Aorta (tissue), 5 donors: Measurements from ENCODE around the gene FBXL19. TPM values are rescaled to one million over a fixed set of nuclear protein-coding genes. Genes with fewer than 3 reads are reported as not detected.
A peak's percentile ranks its signal among the peaks of the same experiment; 100 is the strongest.

Source experiments
- ATAC-seq: fragments of 200-7000 bp; cut with Tn5 transposase; one replicate; pipeline ENCODE4 v1.9.1; 2022; ENCODE audit warnings: moderate library complexity; ENCODE audit not compliant: low FRiP score
- DNase-seq, 2 donors: peaks; one replicate each; pipeline ENCODE4 v3.0.0-alpha.2; 2020
- H3K27ac ChIP-seq, 2 donors: one replicate each; pipeline ENCODE4 v1.5.1; 2013; ENCODE audit warnings: low read length in 2 of 2, mild to moderate bottlenecking in 2 of 2, moderate library complexity in 2 of 2, control low read depth in 1 of 2, inconsistent platforms in 1 of 2, low read depth in 1 of 2
- H3K27me3 ChIP-seq, 2 donors: one replicate each; pipeline ENCODE4 v1.6.1; 2013; ENCODE audit warnings: control low read depth in 1 of 2, low read length in 1 of 2, mild to moderate bottlenecking in 1 of 2, moderate library complexity in 1 of 2; ENCODE audit not compliant: insufficient read depth in 2 of 2, control insufficient read depth in 1 of 2
- H3K36me3 ChIP-seq, 2 donors: one replicate each; pipeline ENCODE4 v1.6.1; 2013; ENCODE audit warnings: control low read depth in 1 of 2, low read length in 1 of 2, mild to moderate bottlenecking in 1 of 2; ENCODE audit not compliant: insufficient read depth in 2 of 2, control insufficient read depth in 1 of 2
- H3K4me1 ChIP-seq, 2 donors: one replicate each; pipeline ENCODE4 v1.6.1; 2013; ENCODE audit warnings: low read length in 2 of 2, control low read depth in 1 of 2, mild to moderate bottlenecking in 1 of 2, moderate library complexity in 1 of 2; ENCODE audit not compliant: insufficient read depth in 2 of 2, control insufficient read depth in 1 of 2
- H3K4me3 ChIP-seq, 2 donors: one replicate each; pipeline ENCODE4 v1.5.1; 2013; ENCODE audit warnings: low read length in 2 of 2, control low read depth in 1 of 2, mild to moderate bottlenecking in 1 of 2
- H3K9me3 ChIP-seq: one replicate; pipeline ENCODE4 v1.6.1; 2013; ENCODE audit warnings: mild to moderate bottlenecking, low read length; ENCODE audit not compliant: control insufficient read depth
- WGBS, 2 donors: extraction: QIAGEN DNeasy Blood & Tissue Kit; methylation state at CpG; one replicate each; pipeline ENCODE4 v1.1.7; 2013; 5-methylcytosine and 5-hydroxymethylcytosine counted together
- intact Hi-C, 2 donors: fragments of 100-400 bp; cut with DNase I; formaldehyde crosslinking; loops; one replicate each; pipeline versions ENCODE4 v1.14.2 to v1.15.0; 2022
- polyA plus RNA-seq, 2 donors: library from polyadenylated mRNA; stranded (reverse); fragments of 200-250 nt; gene quantifications; one replicate each; pipeline ENCODE4 v1.2.3, GENCODE V29; 2013
- total RNA-seq, 2 donors: library from RNA; stranded (reverse); fragmentation: NEBNext Ultra II Directional; extraction: Animal tissue kit (Norgen Biotek cat#: 25700); gene quantifications; one replicate each; pipeline ENCODE4 v1.2.1, GENCODE V29; 2021
- donor health status: healthy with polysubstance abuse.
- donor health status: Bipolar disorder and iron deficiency.
- donor health status: DM: no; HTN: no; CAD: no.
- donor health status: DM: no; HTN: no; CAD: no.
- donor health status: DM: yes; HTN: yes; CAD: no.

The FBXL19 gene
- total and polyA plus RNA-seq, 4 donors: 4.3 to 22.7 (median 13.1) TPM

DNA sequence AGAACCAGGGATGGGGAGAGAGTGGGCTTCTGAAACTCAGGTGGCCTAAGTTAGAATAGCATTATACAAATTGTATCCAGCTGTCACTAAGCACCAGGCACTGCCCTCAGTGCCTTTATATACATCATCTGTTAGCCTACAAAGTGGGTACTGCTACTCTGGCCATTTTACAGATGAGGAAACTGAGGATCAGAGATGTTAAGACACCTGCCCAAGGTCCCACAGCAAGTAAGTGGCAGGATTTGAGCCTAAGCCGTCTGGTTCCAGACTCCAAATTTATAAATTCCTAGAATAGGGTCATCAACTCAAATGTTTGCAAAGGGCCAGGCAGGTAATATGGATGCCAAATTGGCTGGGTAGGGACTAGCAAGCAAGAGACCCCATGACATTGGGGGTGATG is 27.8 kb downstream of the FBXL19 start:
- no peak for DNase-seq
- H3K4me1 ChIP-seq: no peaks in the 10 kb centered on the region
- no peak overlapping the region for H3K4me3 ChIP-seq
- H3K27ac ChIP-seq: peak overlapping the region in 1 of 2 donors; percentile 34
- no peaks in the 10 kb centered on the region for H3K9me3 ChIP-seq
- peaks cover 0 to 3% of the 10 kb centered on the region in 2 donors for H3K36me3 ChIP-seq
- H3K27me3 ChIP-seq: no peaks in the 10 kb centered on the region
- no peak for ATAC-seq
- 7 to 10% methylated on average over 1 of the region's 1 CpG for WGBS, 2 donors
- intact Hi-C loops: loop anchor here in 1 of 2 donors (10.0 kb wide), 1 partner anchor 124 kb away; the partner anchor contains the start of genes ZNF646 and ZNF668

DNA sequence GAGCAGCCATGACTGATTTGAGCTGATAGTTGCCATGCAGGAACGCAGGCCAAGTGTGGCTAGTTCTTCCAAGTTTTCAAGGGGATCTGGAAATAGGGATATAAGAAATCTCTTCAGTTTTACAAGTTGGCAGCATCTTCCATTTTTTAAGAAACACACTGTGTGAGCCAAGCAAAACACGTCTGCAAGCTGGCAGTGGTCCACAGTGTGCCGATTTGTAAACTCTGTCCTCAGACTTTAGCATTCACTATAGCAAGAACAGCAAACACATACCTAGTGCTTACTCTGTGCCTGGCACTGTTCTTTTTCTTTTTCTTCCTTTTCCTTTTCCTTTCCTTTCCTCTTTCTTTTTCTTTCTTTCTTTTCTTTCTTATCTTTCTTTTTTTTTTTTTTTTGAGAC is 28.4 kb downstream of the FBXL19 start:
- no peak overlapping the region for H3K27ac ChIP-seq
- WGBS, 2 donors: 3 to 4% methylated on average over 3 of the region's 3 CpGs
- peaks cover 0 to 2% of the 10 kb centered on the region in 2 donors for H3K36me3 ChIP-seq
- H3K9me3 ChIP-seq: no peaks in the 10 kb centered on the region
- H3K27me3 ChIP-seq: no peaks in the 10 kb centered on the region
- H3K4me3 ChIP-seq: no peak overlapping the region
- DNase-seq (peak; percentile 88 to 92), ATAC-seq (no peak)
- H3K4me1 ChIP-seq: no peaks in the 10 kb centered on the region
- intact Hi-C loops: loop anchor here in 1 of 2 donors (10.0 kb wide), 1 partner anchor 123 kb away; the partner anchor contains the start of genes ZNF646 and ZNF668

DNA sequence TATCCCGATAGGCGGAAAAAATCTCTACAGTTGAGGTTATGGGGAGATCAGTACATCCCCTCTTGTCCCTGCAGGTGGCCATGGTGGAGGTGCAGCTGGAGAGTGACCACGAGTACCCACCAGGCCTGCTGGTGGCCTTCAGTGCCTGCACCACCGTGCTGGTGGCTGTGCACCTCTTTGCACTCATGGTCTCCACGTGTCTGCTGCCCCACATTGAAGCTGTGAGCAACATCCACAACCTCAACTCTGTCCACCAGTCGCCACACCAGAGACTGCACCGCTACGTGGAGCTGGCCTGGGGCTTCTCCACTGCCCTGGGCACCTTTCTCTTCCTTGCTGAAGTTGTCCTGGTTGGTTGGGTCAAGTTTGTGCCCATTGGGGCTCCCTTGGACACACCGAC is 29.7 kb downstream of the FBXL19 start:
- WGBS, 2 donors: 78 to 83% methylated on average over 9 of the region's 9 CpGs
- Histone ChIP-seq H3K36me3 (no peaks in the 10 kb centered on the region), H3K4me1 (no peaks in the 10 kb centered on the region)

DNA sequence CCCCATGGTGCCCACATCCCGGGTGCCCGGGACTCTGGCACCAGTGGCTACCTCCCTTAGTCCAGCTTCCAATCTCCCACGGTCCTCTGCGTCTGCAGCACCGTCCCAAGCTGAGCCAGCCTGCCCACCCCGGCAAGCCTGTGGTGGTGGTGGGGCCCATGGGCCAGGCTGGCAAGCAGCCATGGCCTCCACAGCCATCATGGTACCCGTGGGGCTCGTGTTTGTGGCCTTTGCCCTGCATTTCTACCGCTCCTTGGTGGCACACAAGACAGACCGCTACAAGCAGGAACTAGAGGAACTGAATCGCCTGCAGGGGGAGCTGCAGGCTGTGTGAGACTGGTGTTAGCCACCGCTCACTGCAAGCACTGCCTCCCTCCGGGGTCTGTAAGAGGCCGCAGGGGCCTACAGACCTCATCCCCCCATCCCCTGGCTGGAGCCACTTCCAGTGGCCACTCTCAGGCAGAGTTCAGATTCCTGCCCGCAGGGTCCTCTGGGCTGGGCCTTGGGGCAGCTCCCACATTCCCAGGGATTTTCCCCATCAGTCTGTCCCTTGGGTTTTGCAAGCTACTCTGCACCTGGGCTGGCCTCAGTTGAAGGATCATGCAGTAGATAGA is 30.2 kb downstream of the FBXL19 start:
- WGBS, 2 donors: 22 to 24% methylated on average over 15 of the region's 15 CpGs

More for the DNA sequence above, 29.7 kb downstream of the FBXL19 start:
- intact Hi-C loops: loop anchor here in 1 of 2 donors (10.0 kb wide), 1 partner anchor 122 kb away; the partner anchor contains the start of genes ZNF646 and ZNF668
- no peaks in the 10 kb centered on the region for H3K9me3 ChIP-seq
- no peaks in the 10 kb centered on the region for H3K27me3 ChIP-seq
- no peak overlapping the region for H3K4me3 ChIP-seq
- no peak for DNase-seq
- H3K27ac ChIP-seq: no peak overlapping the region
- no peak for ATAC-seq

DNA sequence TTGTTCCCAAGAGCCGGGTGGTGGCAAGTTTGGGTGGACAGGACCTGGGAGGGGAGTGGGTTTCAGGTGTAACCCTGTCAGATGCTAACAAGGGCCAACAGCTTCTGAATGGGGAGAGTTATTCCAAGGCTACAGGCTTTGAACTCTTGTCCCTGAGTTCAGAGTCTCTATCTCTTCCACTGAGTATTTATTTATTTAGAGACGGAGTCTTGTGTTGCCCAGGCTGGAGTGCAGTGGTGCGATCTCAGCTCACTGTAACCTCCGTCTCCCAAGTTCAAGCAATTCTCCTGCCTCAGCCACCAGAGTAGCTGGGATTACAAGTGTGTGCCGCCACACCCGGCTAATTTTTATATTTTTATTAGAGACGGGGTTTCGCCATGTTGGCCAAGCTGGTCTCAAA is 31.6 kb downstream of the FBXL19 start:
- Histone ChIP-seq H3K36me3 (no peaks in the 10 kb centered on the region), H3K4me1 (no peaks in the 10 kb centered on the region), H3K27ac (no peak overlapping the region), H3K4me3 (no peak overlapping the region), H3K9me3 (no peaks in the 10 kb centered on the region), H3K27me3 (no peaks in the 10 kb centered on the region)
- no peak for DNase-seq
- ATAC-seq: no peak
- WGBS, 2 donors: 66 to 68% methylated on average over 8 of the region's 8 CpGs
- intact Hi-C loops: loop anchor here in 1 of 2 donors (10.0 kb wide), 1 partner anchor 120 kb away; the partner anchor contains the start of genes ZNF646 and ZNF668

More for the DNA sequence above, 30.2 kb downstream of the FBXL19 start:
- intact Hi-C loops: loop anchor here in 1 of 2 donors (10.0 kb wide), 1 partner anchor 121 kb away; the partner anchor contains the start of genes ZNF646 and ZNF668
- Histone ChIP-seq H3K27ac (no peak overlapping the region), H3K36me3 (no peaks in the 10 kb centered on the region), H3K4me3 (no peak overlapping the region), H3K4me1 (no peaks in the 10 kb centered on the region), H3K9me3 (no peaks in the 10 kb centered on the region), H3K27me3 (no peaks in the 10 kb centered on the region)
- DNase-seq (peak; percentile 78 to 84), ATAC-seq (no peak)

DNA sequence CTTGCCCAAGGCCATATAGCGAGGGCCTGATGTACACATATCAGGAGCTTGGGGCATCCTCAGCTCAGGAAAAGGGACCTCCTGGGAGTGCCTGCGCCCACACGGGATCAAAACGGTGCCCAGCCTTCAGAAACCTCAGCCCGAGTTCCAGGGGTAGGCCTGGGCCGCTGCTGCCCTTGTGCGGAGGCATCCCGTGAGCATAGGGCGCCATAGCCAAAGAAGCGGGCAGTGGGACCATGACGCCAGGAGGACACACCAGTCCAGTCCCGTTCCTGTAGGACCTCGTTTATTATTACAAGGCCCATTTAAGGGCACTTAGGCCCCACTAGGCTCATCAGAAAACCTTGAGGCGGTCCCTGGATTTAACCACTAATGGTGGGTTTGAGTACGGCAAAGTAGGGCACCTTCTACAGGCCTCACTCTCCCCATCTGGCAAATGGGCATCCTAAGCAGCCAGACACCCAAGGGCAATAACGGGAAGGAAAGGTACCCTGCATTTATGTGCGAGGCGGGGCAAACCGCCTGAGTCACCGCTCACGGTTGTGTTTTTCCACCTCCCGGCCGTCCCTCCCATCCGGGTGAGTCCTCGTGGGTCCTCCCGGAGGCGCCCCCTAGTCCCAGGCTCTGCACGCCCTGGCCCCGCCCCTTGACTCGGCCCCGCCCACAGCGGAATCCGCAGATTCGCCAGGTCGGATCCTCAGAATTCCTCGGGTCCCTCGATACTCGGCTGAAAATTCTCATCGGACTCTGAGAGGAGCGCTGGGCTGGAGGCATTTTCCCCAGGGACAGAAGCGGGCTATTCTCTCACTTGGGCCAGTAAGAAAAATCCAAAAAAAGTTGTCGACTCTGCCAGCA is 33.5 kb downstream of the FBXL19 start:
- Histone ChIP-seq H3K4me3 (peak overlapping the region; percentile 44 to 63), H3K4me1 (no peaks in the 10 kb centered on the region), H3K36me3 (peaks cover 0 to 6% of the 10 kb centered on the region in 2 donors), H3K27ac (peak overlapping the region; percentile 46 to 91), H3K9me3 (no peaks in the 10 kb centered on the region), H3K27me3 (no peaks in the 10 kb centered on the region)
- intact Hi-C loops: loop anchor here in 1 of 2 donors (10.0 kb wide), 1 partner anchor 118 kb away; the partner anchor contains the start of genes ZNF646 and ZNF668
- WGBS, 2 donors: 24 to 25% methylated on average over 42 of the region's 42 CpGs
- peak; percentile 89 for ATAC-seq
- DNase-seq: peak; percentile 91 to 95

DNA sequence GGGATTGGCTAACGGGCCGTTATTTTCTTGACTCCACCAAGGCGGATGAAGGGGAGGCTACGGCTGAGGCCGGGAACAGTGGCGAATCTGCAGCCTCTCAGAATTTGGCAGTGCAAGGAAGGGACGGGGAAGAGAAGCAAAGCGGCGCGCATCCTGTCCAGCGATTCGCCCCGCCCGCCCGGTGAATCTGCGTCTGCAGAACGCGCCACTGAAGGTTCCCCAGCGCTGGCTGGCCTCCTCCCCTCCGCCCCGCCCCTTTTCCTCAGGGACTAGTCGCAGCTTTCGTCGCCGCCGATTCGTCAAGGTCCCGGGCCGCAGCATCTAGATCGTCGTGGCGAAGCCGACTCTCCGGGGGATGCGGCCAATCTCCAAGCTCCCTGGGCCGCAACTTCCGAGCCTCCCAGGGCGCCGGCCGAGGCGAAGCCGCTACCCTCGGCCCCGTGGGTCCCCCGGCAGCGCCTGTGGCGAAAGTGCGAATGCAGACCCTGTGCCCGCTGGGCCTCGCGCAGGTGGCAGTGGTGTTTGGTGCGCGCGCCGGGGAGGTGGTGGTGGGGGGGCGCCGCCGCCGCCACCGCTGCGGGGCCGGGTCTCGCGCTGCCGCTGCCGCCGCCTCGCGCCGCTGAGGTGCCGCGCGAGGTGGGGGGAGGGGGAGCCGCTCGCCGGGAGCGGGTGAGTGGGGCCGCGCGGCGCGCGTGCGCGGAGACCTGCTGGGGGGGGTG is 34.2 kb downstream of the FBXL19 start, which contains the start of gene SETD1A:
Gene SETD1A, plus strand, starts transcription at position 299 of the 719 bp plus-strand sequence. CDS start 978 bp downstream, outside the sequence.
- Histone ChIP-seq H3K27me3 (no peaks in the 10 kb centered on the region), H3K27ac (peak within 1 kb of the TSS; percentile 46 to 92), H3K4me1 (no peaks in the 10 kb centered on the region), H3K36me3 (peaks cover 0 to 6% of the 10 kb centered on the region in 2 donors), H3K4me3 (peak within 1 kb of the TSS; percentile 68 to 97), H3K9me3 (no peaks in the 10 kb centered on the region)
- ATAC-seq (peak; percentile 97), DNase-seq (peak; percentile 98 to 99)
- intact Hi-C loops: loop anchor here in 1 of 2 donors (10.0 kb wide), 1 partner anchor 117 kb away; the partner anchor contains the start of genes ZNF646 and ZNF668
- WGBS, 2 donors: 1% methylated on average over 53 to 85 of the region's 85 CpGs
